SK-N-SH (cell line): ENCODE results near the gene ATP6V1F. TPM values are rescaled to one million over a fixed set of nuclear protein-coding genes. Genes with fewer than 3 reads are reported as not detected.

Source experiments
- CTCF ChIA-PET: fragments of 300-600, 350-600 bp; formaldehyde crosslinking; extraction: SDS; loops from one replicate; lab custom pipeline; 2021; lab: Yijun Ruan, JAX
- POLR2A ChIA-PET: fragments of 350-600 bp; sonication (Branson Sonifier 250); formaldehyde crosslinking; extraction: SDS; loops from one replicate; lab custom pipeline; 2020; ENCODE audit warnings: antibody characterized with exemption, inconsistent platforms; lab: Yijun Ruan, JAX
- DNase-seq: peaks from one replicate; pipeline ENCODE4 v3.0.0; 2012
- H2AFZ ChIP-seq: fragments of 200-600 bp; sonication (generic); 2 replicates; pipeline ENCODE4 v1.8.1; 2016; ENCODE audit warnings: antibody characterized with exemption, mild to moderate bottlenecking, low read depth
- H3F3A ChIP-seq: fragments of 200-600 bp; sonication (generic); replicated peaks from 2 replicates; pipeline ENCODE3; 2016; ENCODE audit warnings: antibody characterized with exemption, mild to moderate bottlenecking; ENCODE audit not compliant: insufficient read depth
- H3K27ac ChIP-seq, 2 experiments: fragments of 200-500 bp in 1 of 2; fragments of 200-600 bp in 1 of 2; sonication (Bioruptor generic) in 1 of 2; sonication (generic), shearing (Covaris generic) in 1 of 2; 2 replicates each; pipeline versions ENCODE4 v1.5.1 to v1.6.1; 2014 to 2016; ENCODE audit warnings: low read depth in 2 of 2, inconsistent platforms in 1 of 2, low read length in 1 of 2, mild to moderate bottlenecking in 1 of 2, mixed read lengths in 1 of 2
- H3K27me3 ChIP-seq: fragments of 200-600 bp; sonication (generic), shearing (Covaris generic); 2 replicates; pipeline ENCODE4 v1.6.1; 2016; ENCODE audit warnings: mixed run types; ENCODE audit not compliant: insufficient read depth
- H3K36me3 ChIP-seq, 2 experiments: fragments of 200-500 bp in 1 of 2; fragments of 200-600 bp in 1 of 2; sonication (Bioruptor generic) in 1 of 2; sonication (generic) in 1 of 2; replicated peaks in 1 of 2; 2 replicates each; pipeline versions ENCODE3 to v1.5.1; 2014 to 2016; ENCODE audit warnings: low read length in 1 of 2, mild to moderate bottlenecking in 1 of 2; ENCODE audit not compliant: insufficient read depth in 2 of 2, control insufficient read depth in 1 of 2
- H3K4me1 ChIP-seq, 2 experiments: fragments of 200-500 bp in 1 of 2; fragments of 200-600 bp in 1 of 2; sonication (Bioruptor generic) in 1 of 2; sonication (generic), shearing (Covaris generic) in 1 of 2; 2 replicates each; pipeline versions ENCODE4 v1.5.1 to v1.6.1; 2014 to 2016; ENCODE audit warnings: low read depth in 1 of 2, low read length in 1 of 2, mixed run types in 1 of 2; ENCODE audit not compliant: insufficient read depth in 2 of 2, control insufficient read depth in 1 of 2
- H3K4me2 ChIP-seq: fragments of 200-600 bp; sonication (generic), shearing (Covaris generic); 2 replicates; pipeline ENCODE4 v1.6.1; 2017; ENCODE audit warnings: mixed run types
- H3K4me3 ChIP-seq, 2 experiments: fragments of 200-500 bp in 1 of 2; fragments of 200-600 bp in 1 of 2; sonication (Bioruptor generic) in 1 of 2; sonication (generic), shearing (Covaris generic) in 1 of 2; 2 replicates each; pipeline versions ENCODE4 v1.5.1 to v1.8.1; 2014 to 2016; ENCODE audit warnings: low read depth in 2 of 2, inconsistent platforms in 1 of 2, low read length in 1 of 2, mild to moderate bottlenecking in 1 of 2, mixed read lengths in 1 of 2, moderate library complexity in 1 of 2
- H3K79me2 ChIP-seq: fragments of 200-600 bp; sonication (generic); 2 replicates; pipeline ENCODE4 v1.8.1; 2017; ENCODE audit warnings: mild to moderate bottlenecking; ENCODE audit not compliant: insufficient read depth
- H3K9ac ChIP-seq: fragments of 200-600 bp; sonication (generic); 2 replicates; pipeline ENCODE4 v1.6.1; 2017; ENCODE audit warnings: mixed run types
- H3K9me2 ChIP-seq: fragments of 200-600 bp; sonication (generic); 2 replicates; pipeline ENCODE4 v1.6.1; 2017; ENCODE audit warnings: mixed run types
- H3K9me3 ChIP-seq: fragments of 200-600 bp; sonication (generic); 2 replicates; pipeline ENCODE4 v1.6.1; 2017; ENCODE audit warnings: mixed run types, mild to moderate bottlenecking, moderate library complexity
- H4K20me1 ChIP-seq: fragments of 200-600 bp; sonication (generic); 2 replicates; pipeline ENCODE4 v1.6.1; 2017; ENCODE audit warnings: mild to moderate bottlenecking, mixed run types; ENCODE audit not compliant: insufficient read depth
- ELF1 ChIP-seq: IDR thresholded peaks from 2 replicates; pipeline ENCODE4 v1.4.0; 2012
- EP300 ChIP-seq, 2 experiments: IDR thresholded peaks; 2 replicates each; pipeline versions ENCODE4 v1.4.0 to v1.6.1; 2012; ENCODE audit warnings: borderline replicate concordance in 1 of 2, low read depth in 1 of 2, low read length in 1 of 2
- EZH2phosphoT487 ChIP-seq: fragments of 200-600 bp; sonication (generic); IDR thresholded peaks from 2 replicates; pipeline ENCODE4 v1.6.1; 2017; ENCODE audit warnings: low read depth, mixed run types, mild to moderate bottlenecking, antibody characterized with exemption, moderate library complexity, borderline replicate concordance
- FOSL2 ChIP-seq: IDR thresholded peaks from 2 replicates; pipeline ENCODE4 v1.4.0; 2012; ENCODE audit warnings: low read depth, mild to moderate bottlenecking, moderate library complexity, borderline replicate concordance
- FOXJ3 ChIP-seq: sonication (generic); formaldehyde crosslinking; IDR thresholded peaks from 2 replicates; pipeline ENCODE4 v1.5.1; 2020; ENCODE audit warnings: mild to moderate bottlenecking, missing genetic modification reagents
- GATA2 ChIP-seq: sonication (generic); formaldehyde crosslinking; IDR thresholded peaks from 2 replicates; pipeline ENCODE4 v1.5.0; 2020; ENCODE audit warnings: mild to moderate bottlenecking, missing genetic modification reagents
- JUND ChIP-seq: IDR thresholded peaks from 2 replicates; pipeline ENCODE4 v1.4.0; 2012
- MEF2A ChIP-seq: IDR thresholded peaks from 2 replicates; pipeline ENCODE4 v1.4.0; 2012; ENCODE audit warnings: low read depth, borderline replicate concordance
- NFIC ChIP-seq: IDR thresholded peaks from 2 replicates; pipeline ENCODE4 v1.4.0; 2012; ENCODE audit warnings: borderline replicate concordance
- NRF1 ChIP-seq: IDR thresholded peaks from 2 replicates; pipeline ENCODE4 v1.6.1; 2012; ENCODE audit warnings: low read depth, mild to moderate bottlenecking, low read length
- RAD21 ChIP-seq: IDR thresholded peaks from 2 replicates; pipeline ENCODE4 v1.6.1; 2012; ENCODE audit warnings: mild to moderate bottlenecking, low read length
- RXRA ChIP-seq: IDR thresholded peaks from 2 replicates; pipeline ENCODE4 v1.4.0; 2012; ENCODE audit warnings: low read depth, mild to moderate bottlenecking, borderline replicate concordance
- SMC3 ChIP-seq: IDR thresholded peaks from 2 replicates; pipeline ENCODE4 v1.6.1; 2012; ENCODE audit warnings: low read depth, low read length, improper control_type of control experiment
- YY1 ChIP-seq: IDR thresholded peaks from 2 replicates; pipeline ENCODE4 v1.4.0; 2012; ENCODE audit warnings: low read depth, mild to moderate bottlenecking
- WGBS: methylation state at CpG from one replicate; pipeline ENCODE4 v1.1.6; 2017; ENCODE audit warnings: low lambda C conversion rate; 5-methylcytosine and 5-hydroxymethylcytosine counted together
- polyA plus RNA-seq, 3 experiments: library from polyadenylated mRNA; depleted of rRNA; stranded (reverse); fragments of >200 nt; gene quantifications; 2 replicates each; pipeline ENCODE4 v1.2.3, GENCODE V29; 2012
- TF ChIP-seq, protein P1 (sequence below): IDR thresholded peaks from 2 replicates; pipeline ENCODE4 v1.6.1; 2012; ENCODE audit warnings: mild to moderate bottlenecking, low read depth, low read length, moderate library complexity
- TF ChIP-seq, protein P2 (sequence below): IDR thresholded peaks from 2 replicates; pipeline ENCODE4; 2012
- TF ChIP-seq, protein P3 (sequence below): fragments of 150-350 bp; IDR thresholded peaks from 2 replicates; pipeline ENCODE4 v1.6.1; 2017; ENCODE audit warnings: antibody characterized with exemption, low read length, low read depth, borderline replicate concordance

ATP6V1F gene
- polyA plus RNA-seq, 1 of the 3 experiments (the other 2 are of a cell fraction), result 495 TPM

GRCh38 chr7:128849156-128849515, 13.5 kb upstream of the ATP6V1F start:
- no peak for DNase-seq
- Histone ChIP-seq H3K4me2 (no peak overlapping the region), H3K4me3 (no peak overlapping the region), H3K9me3 (no peaks in the 10 kb centered on the region), H3F3A (peaks cover 19% of the 10 kb centered on the region), H3K27me3 (no peaks in the 10 kb centered on the region), H4K20me1 (peaks cover 28% of the 10 kb centered on the region; the same call in 1 of the 2 replicates), H3K79me2 (0 out of 2 replicates have a peak, but pooled peaks cover 3% of the 10 kb centered on the region), H3K36me3 (peaks cover 68 to 90% of the 10 kb centered on the region in 2 experiments), H3K9ac (no peak overlapping the region), H3K4me1 (no peaks in the 10 kb centered on the region), H3K27ac (no peak overlapping the region), H3K9me2 (no peaks in the 10 kb centered on the region), H2AFZ (no peak overlapping the region)
- TF ChIP-seq, protein P1, sequence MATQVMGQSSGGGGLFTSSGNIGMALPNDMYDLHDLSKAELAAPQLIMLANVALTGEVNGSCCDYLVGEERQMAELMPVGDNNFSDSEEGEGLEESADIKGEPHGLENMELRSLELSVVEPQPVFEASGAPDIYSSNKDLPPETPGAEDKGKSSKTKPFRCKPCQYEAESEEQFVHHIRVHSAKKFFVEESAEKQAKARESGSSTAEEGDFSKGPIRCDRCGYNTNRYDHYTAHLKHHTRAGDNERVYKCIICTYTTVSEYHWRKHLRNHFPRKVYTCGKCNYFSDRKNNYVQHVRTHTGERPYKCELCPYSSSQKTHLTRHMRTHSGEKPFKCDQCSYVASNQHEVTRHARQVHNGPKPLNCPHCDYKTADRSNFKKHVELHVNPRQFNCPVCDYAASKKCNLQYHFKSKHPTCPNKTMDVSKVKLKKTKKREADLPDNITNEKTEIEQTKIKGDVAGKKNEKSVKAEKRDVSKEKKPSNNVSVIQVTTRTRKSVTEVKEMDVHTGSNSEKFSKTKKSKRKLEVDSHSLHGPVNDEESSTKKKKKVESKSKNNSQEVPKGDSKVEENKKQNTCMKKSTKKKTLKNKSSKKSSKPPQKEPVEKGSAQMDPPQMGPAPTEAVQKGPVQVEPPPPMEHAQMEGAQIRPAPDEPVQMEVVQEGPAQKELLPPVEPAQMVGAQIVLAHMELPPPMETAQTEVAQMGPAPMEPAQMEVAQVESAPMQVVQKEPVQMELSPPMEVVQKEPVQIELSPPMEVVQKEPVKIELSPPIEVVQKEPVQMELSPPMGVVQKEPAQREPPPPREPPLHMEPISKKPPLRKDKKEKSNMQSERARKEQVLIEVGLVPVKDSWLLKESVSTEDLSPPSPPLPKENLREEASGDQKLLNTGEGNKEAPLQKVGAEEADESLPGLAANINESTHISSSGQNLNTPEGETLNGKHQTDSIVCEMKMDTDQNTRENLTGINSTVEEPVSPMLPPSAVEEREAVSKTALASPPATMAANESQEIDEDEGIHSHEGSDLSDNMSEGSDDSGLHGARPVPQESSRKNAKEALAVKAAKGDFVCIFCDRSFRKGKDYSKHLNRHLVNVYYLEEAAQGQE, result no peak
- TF ChIP-seq NRF1, result no peak
- TF ChIP-seq, protein P2, sequence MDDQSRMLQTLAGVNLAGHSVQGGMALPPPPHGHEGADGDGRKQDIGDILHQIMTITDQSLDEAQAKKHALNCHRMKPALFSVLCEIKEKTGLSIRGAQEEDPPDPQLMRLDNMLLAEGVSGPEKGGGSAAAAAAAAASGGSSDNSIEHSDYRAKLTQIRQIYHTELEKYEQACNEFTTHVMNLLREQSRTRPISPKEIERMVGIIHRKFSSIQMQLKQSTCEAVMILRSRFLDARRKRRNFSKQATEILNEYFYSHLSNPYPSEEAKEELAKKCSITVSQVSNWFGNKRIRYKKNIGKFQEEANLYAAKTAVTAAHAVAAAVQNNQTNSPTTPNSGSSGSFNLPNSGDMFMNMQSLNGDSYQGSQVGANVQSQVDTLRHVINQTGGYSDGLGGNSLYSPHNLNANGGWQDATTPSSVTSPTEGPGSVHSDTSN, result no peak
- no peak for TF ChIP-seq MEF2A
- TF ChIP-seq EZH2phosphoT487, result no peak
- no peak for TF ChIP-seq YY1
- no peak for TF ChIP-seq FOXJ3 (CRISPR knock-in tag)
- TF ChIP-seq RXRA, result no peak
- no peak for TF ChIP-seq NFIC
- TF ChIP-seq GATA2 (CRISPR knock-in tag), result no peak
- no peak for TF ChIP-seq SMC3
- TF ChIP-seq EP300 (IDR thresholded peaks at IDR 0.05; ENCODE audit: borderline replicate concordance in 1 of 2, low read depth in 1 of 2, low read length in 1 of 2), result no peak
- TF ChIP-seq, protein P3, sequence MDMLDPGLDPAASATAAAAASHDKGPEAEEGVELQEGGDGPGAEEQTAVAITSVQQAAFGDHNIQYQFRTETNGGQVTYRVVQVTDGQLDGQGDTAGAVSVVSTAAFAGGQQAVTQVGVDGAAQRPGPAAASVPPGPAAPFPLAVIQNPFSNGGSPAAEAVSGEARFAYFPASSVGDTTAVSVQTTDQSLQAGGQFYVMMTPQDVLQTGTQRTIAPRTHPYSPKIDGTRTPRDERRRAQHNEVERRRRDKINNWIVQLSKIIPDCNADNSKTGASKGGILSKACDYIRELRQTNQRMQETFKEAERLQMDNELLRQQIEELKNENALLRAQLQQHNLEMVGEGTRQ, result no peak
- no peak for TF ChIP-seq JUND
- no peak for TF ChIP-seq ELF1
- no peak for TF ChIP-seq FOSL2
- TF ChIP-seq RAD21, result no peak
- WGBS, result 95% methylated on average over 16 of the region's 16 CpGs
- ChIA-PET CTCF (no interaction called here), POLR2A (no interaction called here)
